Endodermal cell (in vitro differentiated cells): Measurements from ENCODE around the gene HOXC4. TPM values are rescaled to one million over a fixed set of nuclear protein-coding genes. Genes with fewer than 3 reads are reported as not detected.

ENCODE experiments used
- DNase-seq: peaks from one replicate; pipeline ENCODE4 v3.0.0-alpha.2; 2017
- H3K27ac ChIP-seq: 2 replicates; pipeline ENCODE4 v1.5.1; 2013; ENCODE audit warnings: mild to moderate bottlenecking, low read depth, low read length, moderate library complexity
- H3K27me3 ChIP-seq: 2 replicates; pipeline ENCODE4 v1.6.1; 2013; ENCODE audit warnings: mild to moderate bottlenecking, low read length, moderate library complexity; ENCODE audit not compliant: insufficient read depth, control insufficient read depth, poor library complexity, severe bottlenecking
- H3K36me3 ChIP-seq: 2 replicates; pipeline ENCODE4 v1.7.0; 2013; ENCODE audit warnings: mild to moderate bottlenecking, low read length, moderate library complexity; ENCODE audit not compliant: control insufficient read depth, insufficient read depth
- H3K4me1 ChIP-seq: one replicate; pipeline ENCODE4 v1.7.0; 2013; ENCODE audit warnings: low read length; ENCODE audit not compliant: control insufficient read depth, insufficient read depth
- H3K4me3 ChIP-seq: 2 replicates; pipeline ENCODE4 v1.5.1; 2013; ENCODE audit warnings: mild to moderate bottlenecking, low read length, moderate library complexity
- H3K9ac ChIP-seq: 2 replicates; pipeline ENCODE4 v1.6.1; 2013; ENCODE audit warnings: mild to moderate bottlenecking, low read length, moderate library complexity; ENCODE audit not compliant: poor library complexity, severe bottlenecking; ENCODE audit errors: extremely low read depth
- H3K9me3 ChIP-seq: 2 replicates; pipeline ENCODE4 v1.6.1; 2013; ENCODE audit warnings: mild to moderate bottlenecking, low read length, moderate library complexity; ENCODE audit not compliant: control insufficient read depth
- H3K27ac Mint-ChIP-seq: 2 replicates; pipeline ENCODE4 v1.8.0; 2020; ENCODE audit warnings: mixed read lengths
- H3K27me3 Mint-ChIP-seq: 2 replicates; pipeline ENCODE4 v1.8.0; 2021; ENCODE audit warnings: mild to moderate bottlenecking, mixed read lengths; ENCODE audit not compliant: insufficient read depth
- H3K36me3 Mint-ChIP-seq: 2 replicates; pipeline ENCODE4 v1.8.0; 2020; ENCODE audit warnings: low read depth, mixed read lengths
- H3K4me1 Mint-ChIP-seq: 2 replicates; pipeline ENCODE4 v1.8.0; 2020; ENCODE audit warnings: mixed read lengths
- H3K4me3 Mint-ChIP-seq: 2 replicates; pipeline ENCODE4 v1.8.0; 2020; ENCODE audit warnings: mild to moderate bottlenecking, moderate library complexity, mixed read lengths
- H3K9me3 Mint-ChIP-seq: 2 replicates; pipeline ENCODE4 v1.8.0; 2020; ENCODE audit warnings: mild to moderate bottlenecking, mixed read lengths
- CTCF ChIP-seq: fragments of 200-600 bp; sonication (generic); conservative IDR thresholded peaks from 2 replicates; pipeline ENCODE4 v1.5.0; 2021; ENCODE audit warnings: antibody characterized with exemption, mild to moderate bottlenecking
- WGBS, 2 experiments: methylation state at CpG; one replicate each; pipeline versions ENCODE4 v1.1.5 to v1.1.7; 2013; ENCODE audit warnings: missing lambda C conversion rate in 2 of 2, mixed read lengths in 1 of 2; ENCODE audit not compliant: insufficient coverage in 1 of 2, insufficient read length in 1 of 2; 5-methylcytosine and 5-hydroxymethylcytosine counted together
- long read RNA-seq, 4 experiments: library from polyadenylated mRNA in 2 of 4; library from RNA in 1 of 4; library from capped mRNA in 1 of 4; stranded (forward) in 3 of 4; unstranded in 1 of 4; transcript quantifications; one replicate each; pipeline ENCODE4 v2.0.0, GENCODE V29; 2020 to 2021; ENCODE audit warnings: inconsistent platforms in 1 of 4
- polyA plus RNA-seq, 2 experiments: library from polyadenylated mRNA; stranded (reverse); fragments of 50-300 nt; gene quantifications; one replicate each; pipeline ENCODE4 v1.2.3, GENCODE V29; 2013
- total RNA-seq, 2 donors: library from RNA; stranded (reverse); fragmentation: NEBNext Ultra II Directional in 1 of 2; extraction: Animal tissue kit (Norgen Biotek cat#: 25700) in 1 of 2; gene quantifications; 2 replicates in 1 of 2; 3 replicates in 1 of 2; pipeline ENCODE4 v1.2.1, GENCODE V29; 2021

The HOXC4 gene
- total RNA-seq = not detected
- polyA plus RNA-seq (2013, experiment 1 of 2) = 13.4 TPM
- polyA plus RNA-seq (2013, experiment 2 of 2) = 10.3 TPM
- long read RNA-seq, experiment 1 = 0 reads
- long read RNA-seq, experiment 2 = 0 reads
- long read RNA-seq, experiment 3 = 0 reads
- long read RNA-seq, experiment 4 = 0 reads

- no peaks in the 10 kb centered on the region for H3K36me3 Mint-ChIP-seq
- H3K4me1 ChIP-seq = no peaks in the 10 kb centered on the region
- peak; percentile 80 for DNase-seq
- no peak within 1 kb of the TSS for H3K27ac ChIP-seq
- TF ChIP-seq CTCF = no peak
- H3K36me3 ChIP-seq = no peaks in the 10 kb centered on the region
- H3K4me1 Mint-ChIP-seq = peaks cover 3% of the 10 kb centered on the region
- peaks cover 100% of the 10 kb centered on the region for H3K27me3 ChIP-seq
- H3K4me3 ChIP-seq = peak within 1 kb of the TSS; percentile 35
- no peak within 1 kb of the TSS for H3K27ac Mint-ChIP-seq
- H3K9ac ChIP-seq = no peak within 1 kb of the TSS
- H3K9me3 ChIP-seq = no peaks in the 10 kb centered on the region
- no peaks in the 10 kb centered on the region for H3K9me3 Mint-ChIP-seq
- H3K27me3 Mint-ChIP-seq = peaks cover 100% of the 10 kb centered on the region
- WGBS, 2 experiments = 5 to 9% methylated on average over 17 to 52 of the region's 52 CpGs
- peak within 1 kb of the TSS; percentile 38 for H3K4me3 Mint-ChIP-seq
Observed at GRCh38 chr12:54053751-54054741, at the start of gene HOXC4. HOXC4 (plus strand) TSS chr12:54053835; CDS start chr12:54053923, 88 bp downstream.

GRCh38 chr12:54004063-54004840 lies 49.4 kb upstream of the HOXC4 start:
- H3K27ac Mint-ChIP-seq = no peak overlapping the region
- Histone ChIP-seq H3K36me3 (no peaks in the 10 kb centered on the region), H3K4me1 (no peaks in the 10 kb centered on the region), H3K9me3 (no peaks in the 10 kb centered on the region), H3K4me3 (no peak overlapping the region), H3K9ac (no peak overlapping the region), H3K27me3 (peaks cover 99% of the 10 kb centered on the region), H3K27ac (no peak overlapping the region)
- no peak overlapping the region for H3K4me3 Mint-ChIP-seq
- no peak for TF ChIP-seq CTCF
- peaks cover 99% of the 10 kb centered on the region for H3K27me3 Mint-ChIP-seq
- H3K4me1 Mint-ChIP-seq = peaks cover 3% of the 10 kb centered on the region
- DNase-seq = no peak
- WGBS, 2 experiments = 41 to 48% methylated on average over 15 to 20 of the region's 20 CpGs
- H3K36me3 Mint-ChIP-seq = no peaks in the 10 kb centered on the region
- H3K9me3 Mint-ChIP-seq = no peaks in the 10 kb centered on the region

- peak; percentile 81 for DNase-seq
- Histone ChIP-seq H3K4me3 (no peak overlapping the region), H3K36me3 (no peaks in the 10 kb centered on the region), H3K27me3 (peaks cover 99% of the 10 kb centered on the region), H3K9ac (no peak overlapping the region), H3K4me1 (no peaks in the 10 kb centered on the region), H3K9me3 (no peaks in the 10 kb centered on the region), H3K27ac (no peak overlapping the region)
- H3K4me3 Mint-ChIP-seq = no peak overlapping the region
- H3K4me1 Mint-ChIP-seq = peaks cover 3% of the 10 kb centered on the region
- TF ChIP-seq CTCF = no peak
- peaks cover 99% of the 10 kb centered on the region for H3K27me3 Mint-ChIP-seq
- 16 to 53% methylated on average over 5 to 30 of the region's 31 CpGs for WGBS, 2 experiments
- no peaks in the 10 kb centered on the region for H3K36me3 Mint-ChIP-seq
- H3K27ac Mint-ChIP-seq = no peak overlapping the region
- H3K9me3 Mint-ChIP-seq = no peaks in the 10 kb centered on the region
Observed at GRCh38 chr12:54004841-54005530, 48.6 kb upstream of the HOXC4 start.
